Urinary bladder (tissue), 4 donors: Measurements from ENCODE around the gene FAM72A. TPM values are rescaled to one million over a fixed set of nuclear protein-coding genes. Genes with fewer than 3 reads are reported as not detected.
"Not testable (repeated sequence)": the region's sequence is repeated elsewhere in the genome, so short reads cannot be mapped to it uniquely, and the experiment has no call there.

Source experiments
- DNase-seq: peaks from one replicate; pipeline ENCODE4 v3.0.0-alpha.2; 2015; ENCODE audit errors: extremely low spot score
- H3K27ac ChIP-seq: one replicate; pipeline ENCODE4 v1.5.1; 2013; ENCODE audit warnings: low read depth, mild to moderate bottlenecking, moderate library complexity
- H3K36me3 ChIP-seq: one replicate; pipeline ENCODE4 v1.6.1; 2013; ENCODE audit warnings: mild to moderate bottlenecking, moderate library complexity; ENCODE audit not compliant: insufficient read depth
- H3K4me1 ChIP-seq: one replicate; pipeline ENCODE4 v1.6.1; 2013; ENCODE audit warnings: mild to moderate bottlenecking, moderate library complexity; ENCODE audit not compliant: insufficient read depth
- H3K4me3 ChIP-seq: one replicate; pipeline ENCODE4 v1.5.1; 2013; ENCODE audit warnings: low read depth, low read length
- WGBS: extraction: QIAGEN DNeasy Blood & Tissue Kit; methylation state at CpG from one replicate; pipeline ENCODE4 v1.1.7; 2013; 5-methylcytosine and 5-hydroxymethylcytosine counted together
- polyA plus RNA-seq: library from polyadenylated mRNA; stranded (reverse); fragments of 200-250 nt; gene quantifications from one replicate; pipeline ENCODE4 v1.2.3, GENCODE V29; 2013
- total RNA-seq: library from RNA; depleted of rRNA; stranded (reverse); fragments of >200 nt; gene quantifications from one replicate; pipeline ENCODE4 v1.2.3, GENCODE V29; 2014
- donor health status: healthy with polysubstance abuse.
- donor health status: healthy.

FAM72A gene
- total and polyA plus RNA-seq, 2 donors = 1.2 to 2.0 TPM

- not testable (repeated sequence) for H3K4me1 ChIP-seq, H3K36me3 ChIP-seq, DNase-seq, H3K27ac ChIP-seq, H3K4me3 ChIP-seq
- 49% methylated on average over 3 of the region's 3 CpGs for WGBS
Observed at GRCh38 chr1:206196748-206197424, 5.8 kb downstream of the FAM72A start.

GRCh38 chr1:206195182-206195581, 7.5 kb downstream of the FAM72A start:
- not testable (repeated sequence) for H3K4me3 ChIP-seq, DNase-seq, H3K27ac ChIP-seq, H3K4me1 ChIP-seq, H3K36me3 ChIP-seq
- no CpG with 5 or more reads among the region's 2 CpGs for WGBS

DNA sequence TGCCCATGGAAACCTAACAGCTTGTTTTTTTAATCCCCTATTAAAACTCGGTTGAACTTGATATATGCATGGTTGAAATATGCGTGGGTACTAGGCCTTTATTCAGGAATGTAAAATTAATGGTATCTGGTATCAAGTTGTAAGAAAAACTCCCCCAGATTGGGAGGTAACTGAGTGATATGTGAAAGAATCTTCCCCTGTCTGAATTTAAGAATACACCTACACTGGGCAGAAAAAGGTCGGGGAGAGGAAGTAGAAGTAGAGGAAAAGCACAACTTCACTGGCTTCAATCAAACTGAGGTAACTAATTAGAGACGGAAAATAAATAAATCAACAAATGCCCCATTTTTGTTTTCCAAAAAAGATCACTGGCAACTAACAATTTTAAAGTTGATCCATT, 15.8 kb downstream of the FAM72A start:
- H3K4me1 ChIP-seq, H3K36me3 ChIP-seq, H3K4me3 ChIP-seq, DNase-seq, H3K27ac ChIP-seq: not testable (repeated sequence)
- WGBS = 95% methylated on average over 2 of the region's 4 CpGs

DNA sequence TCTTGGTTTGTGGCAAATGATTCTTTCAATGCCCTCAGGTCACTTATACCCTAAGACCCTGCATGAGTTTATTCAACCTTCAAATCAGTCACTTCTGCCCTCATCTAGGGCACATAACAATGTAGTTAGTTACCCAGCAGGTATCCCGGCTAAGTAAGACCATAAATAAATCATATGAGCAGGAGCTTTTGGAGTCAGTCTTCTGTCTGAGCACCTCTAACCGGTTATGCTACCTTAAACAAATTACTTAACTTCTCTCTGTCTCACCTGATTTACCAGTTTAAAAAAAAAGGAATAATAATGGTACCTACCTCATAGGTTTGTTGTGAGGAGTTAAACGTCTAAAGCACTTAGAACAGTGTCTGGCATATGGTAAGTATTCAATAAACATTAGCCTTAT, 16.9 kb downstream of the FAM72A start:
- not testable (repeated sequence) for DNase-seq, H3K36me3 ChIP-seq, H3K4me3 ChIP-seq, H3K27ac ChIP-seq, H3K4me1 ChIP-seq
- WGBS = no CpG with 5 or more reads among the region's 3 CpGs

GRCh38 chr1:206183788-206184187, 18.9 kb downstream of the FAM72A start:
- not testable (repeated sequence) for H3K36me3 ChIP-seq, H3K4me1 ChIP-seq, H3K4me3 ChIP-seq, DNase-seq, H3K27ac ChIP-seq
- WGBS = 41% methylated on average over 1 of the region's 2 CpGs

DNA sequence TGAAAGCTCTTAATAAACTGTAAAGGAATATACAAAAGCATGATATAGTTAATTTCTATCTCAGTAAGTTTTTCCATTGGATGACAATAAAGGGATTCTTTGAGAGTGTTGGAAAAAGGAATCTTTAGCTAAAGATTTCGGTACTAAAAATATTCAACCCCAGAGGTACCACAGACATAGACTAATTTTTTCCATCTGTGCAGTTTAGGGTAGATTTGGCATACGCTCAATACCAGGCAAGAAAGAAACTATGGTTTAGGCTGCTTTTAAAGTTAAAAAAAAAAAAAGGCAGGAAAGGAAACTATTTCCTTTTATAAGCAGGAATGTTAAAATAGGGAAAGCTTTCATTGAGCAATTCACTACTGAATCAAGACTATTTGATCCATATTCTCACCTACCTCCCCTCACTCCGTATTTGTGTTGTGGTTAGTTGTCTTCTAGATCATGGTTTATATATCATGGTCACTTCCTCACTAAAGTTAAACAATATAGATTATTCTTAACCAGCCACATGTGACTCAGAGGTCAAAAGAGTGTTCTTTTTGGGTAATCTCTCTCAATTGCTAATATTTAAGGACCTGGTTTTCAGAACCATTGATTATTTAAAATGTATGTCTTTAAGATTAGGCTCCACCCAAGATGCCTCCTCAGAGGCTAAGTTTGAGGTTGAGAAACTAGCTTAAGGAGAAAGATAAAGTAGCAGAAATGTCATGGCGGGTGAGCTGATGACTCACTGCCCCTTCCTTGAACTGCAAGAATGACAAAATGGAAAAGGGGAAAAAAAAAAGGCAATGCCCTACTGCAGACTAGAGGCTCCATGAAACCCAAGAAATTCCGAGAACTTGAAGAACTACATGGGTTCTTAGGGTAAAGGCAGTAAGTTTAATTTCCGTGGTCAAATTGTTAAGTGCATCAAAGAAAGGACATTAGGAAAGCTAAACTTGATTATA, 20.0 kb downstream of the FAM72A start:
- not testable (repeated sequence) for DNase-seq, H3K27ac ChIP-seq, H3K4me3 ChIP-seq, H3K4me1 ChIP-seq, H3K36me3 ChIP-seq
- 74% methylated on average over 4 of the region's 6 CpGs for WGBS

DNA sequence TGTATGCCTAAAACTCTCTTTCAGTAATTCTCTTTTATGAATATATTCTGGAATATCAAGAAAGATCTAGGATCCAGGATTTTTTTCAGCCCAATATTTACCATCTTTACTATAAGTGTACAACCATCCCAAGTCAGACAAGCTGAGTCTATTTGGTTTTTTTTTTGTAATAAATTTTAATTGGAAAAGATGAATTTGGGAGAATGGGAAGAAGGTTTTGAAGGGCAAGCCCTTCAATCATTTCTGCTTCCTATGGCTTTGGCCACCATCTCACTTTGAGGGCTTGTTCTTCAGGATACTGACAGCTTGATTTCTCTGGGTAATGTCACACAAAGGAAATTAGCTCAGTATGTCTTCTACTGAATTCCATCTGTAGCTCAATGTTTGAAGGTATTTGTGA, 23.0 kb downstream of the FAM72A start:
- not testable (repeated sequence) for H3K4me1 ChIP-seq, H3K36me3 ChIP-seq, H3K27ac ChIP-seq, H3K4me3 ChIP-seq, DNase-seq

- not testable (repeated sequence) for H3K4me3 ChIP-seq, DNase-seq, H3K36me3 ChIP-seq, H3K4me1 ChIP-seq, H3K27ac ChIP-seq
- WGBS = 69% methylated on average over 9 of the region's 9 CpGs
Observed at GRCh38 chr1:206178061-206178989, 24.3 kb downstream of the FAM72A start.

DNA sequence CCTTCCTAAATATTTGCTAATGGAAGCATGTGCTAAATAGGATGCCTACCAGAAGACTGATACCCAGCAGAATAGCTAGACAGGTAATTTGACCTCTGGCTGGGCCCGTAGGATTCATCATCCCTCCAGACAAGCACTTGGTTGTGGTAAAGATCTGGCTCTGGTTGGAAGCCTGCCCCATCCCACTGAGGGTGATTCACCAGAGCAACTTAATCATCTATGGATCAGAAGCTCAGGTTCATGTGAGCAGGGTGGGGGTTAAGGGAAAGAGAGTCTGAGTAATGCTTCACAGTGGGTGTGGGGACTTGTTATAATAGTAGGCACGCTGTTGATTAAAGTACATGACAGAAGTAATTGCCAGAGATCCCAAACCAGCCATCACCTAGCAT, 26.5 kb downstream of the FAM72A start:
- not testable (repeated sequence) for DNase-seq, H3K36me3 ChIP-seq, H3K27ac ChIP-seq, H3K4me1 ChIP-seq, H3K4me3 ChIP-seq
- 81% methylated on average over 1 of the region's 2 CpGs for WGBS

DNA sequence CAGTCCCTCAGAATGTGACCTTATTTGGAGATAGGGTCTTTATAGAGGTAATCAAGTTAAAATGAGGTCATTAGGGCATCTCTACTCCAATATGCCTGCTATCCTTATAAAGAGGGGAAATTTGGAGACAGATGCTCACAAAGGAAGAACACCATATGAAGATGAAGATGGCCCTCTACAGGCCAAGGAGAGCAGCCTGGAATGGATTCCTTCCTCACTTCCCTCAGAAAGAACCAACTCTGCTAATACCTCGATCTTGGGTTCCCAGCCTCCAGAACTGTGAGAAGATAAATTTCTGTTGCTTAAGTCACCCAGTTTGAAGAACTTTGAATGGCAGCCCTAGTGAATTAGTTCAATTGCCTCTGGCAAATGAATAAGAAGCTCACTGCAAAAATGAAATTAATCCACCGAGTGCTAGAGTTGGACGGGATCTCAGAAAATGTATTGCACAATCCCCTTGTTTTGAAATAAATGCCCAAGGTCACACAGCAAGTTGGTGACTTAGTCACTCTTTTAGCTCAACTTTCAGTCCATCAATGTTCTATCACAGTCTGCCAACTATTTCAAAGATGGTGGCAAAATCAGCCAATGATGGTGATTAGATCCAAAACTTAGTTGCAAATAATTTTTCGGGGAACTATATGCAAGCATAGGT, 27.1 kb downstream of the FAM72A start:
- H3K27ac ChIP-seq, H3K4me1 ChIP-seq, H3K4me3 ChIP-seq, DNase-seq, H3K36me3 ChIP-seq: not testable (repeated sequence)
- WGBS = 72% methylated on average over 1 of the region's 4 CpGs

DNA sequence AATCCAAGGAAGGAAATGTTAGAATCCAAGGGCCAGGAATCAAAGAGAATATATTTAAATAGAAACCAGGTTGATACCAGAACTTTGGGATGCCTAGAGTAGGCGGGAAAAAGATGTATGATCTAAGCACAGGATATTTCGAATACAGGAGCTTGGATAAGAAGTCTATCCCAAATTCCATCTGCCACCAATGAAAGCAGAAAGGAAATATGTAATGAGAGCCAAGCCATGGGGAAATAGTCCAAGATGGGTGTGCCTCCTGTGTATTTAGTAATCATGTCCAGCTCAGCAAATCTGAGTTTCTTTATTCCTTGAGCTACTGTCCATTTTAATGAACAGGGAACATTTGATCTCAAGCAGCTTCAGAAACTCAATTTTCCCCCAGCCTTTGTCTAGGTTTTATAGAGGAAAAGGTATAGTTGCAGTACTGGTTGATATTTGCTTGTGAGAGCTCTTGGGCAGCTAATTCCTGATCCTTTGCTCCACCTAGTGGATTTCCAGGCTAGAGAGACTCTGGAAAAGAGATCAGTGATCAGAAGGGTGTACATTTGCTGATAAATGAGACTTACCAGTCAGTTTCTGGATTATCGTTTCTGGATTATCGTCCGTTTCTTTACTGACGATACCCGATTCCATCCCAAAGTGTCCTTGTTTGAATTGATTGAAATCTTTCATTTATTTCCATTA, 28.3 kb downstream of the FAM72A start:
- H3K36me3 ChIP-seq, H3K27ac ChIP-seq, DNase-seq, H3K4me3 ChIP-seq, H3K4me1 ChIP-seq: not testable (repeated sequence)
- 58% methylated on average over 7 of the region's 7 CpGs for WGBS

GRCh38 chr1:206173110-206173719, 29.4 kb downstream of the FAM72A start:
- H3K4me3 ChIP-seq, DNase-seq, H3K27ac ChIP-seq, H3K36me3 ChIP-seq, H3K4me1 ChIP-seq: not testable (repeated sequence)
- 100% methylated on average over 1 of the region's 2 CpGs for WGBS
